NB4 (cell line): ENCODE data around the gene CEP85.

ENCODE experiments used
- POLR2A ChIP-seq: IDR thresholded peaks from 2 replicates; pipeline ENCODE4 v1.6.1; 2011; ENCODE audit warnings: mild to moderate bottlenecking; ENCODE audit not compliant: insufficient read length; ENCODE audit errors: extremely low read depth
- TF ChIP-seq, protein P1 (sequence below): IDR thresholded peaks from one replicate; pipeline ENCODE4 v1.5.1; 2012; ENCODE audit warnings: low read depth, low read length
- TF ChIP-seq, protein P2 (sequence below): IDR thresholded peaks from 2 replicates; pipeline ENCODE4 v1.6.1; 2011; ENCODE audit warnings: low read depth, low read length

DNA sequence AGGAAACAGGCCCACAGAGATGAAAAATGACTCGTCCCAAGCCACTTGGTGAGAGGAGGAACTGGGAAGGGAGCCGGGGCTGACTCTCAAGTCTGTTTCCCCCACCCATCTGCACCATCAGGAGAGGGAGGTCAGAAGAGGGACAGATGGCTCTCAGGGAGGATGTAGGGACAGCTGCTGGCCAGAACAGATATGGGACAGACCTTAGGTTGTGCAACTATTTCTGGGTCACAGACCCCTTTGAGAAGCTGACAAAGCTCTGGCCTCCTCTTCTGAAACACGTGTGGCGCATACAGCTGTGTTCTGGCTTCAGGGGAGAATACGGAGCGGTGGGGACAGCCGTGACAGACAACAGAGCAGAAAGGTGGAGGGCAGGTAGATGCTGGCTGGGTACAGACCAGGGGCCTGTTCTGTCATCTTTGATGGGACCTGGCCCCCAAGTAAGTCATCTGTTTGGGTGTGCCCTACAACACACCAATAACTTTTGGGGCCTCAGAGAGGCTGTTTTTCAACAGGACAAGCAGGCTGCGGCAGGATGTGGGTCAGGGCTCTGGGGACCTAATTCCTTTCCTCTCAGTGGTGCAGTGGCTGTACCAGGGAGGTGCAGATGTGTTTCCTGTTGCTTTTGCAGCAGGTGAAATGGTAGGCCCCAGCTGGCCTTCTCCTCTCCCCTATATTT is 53.2 kb downstream of the CEP85 start:
- TF ChIP-seq, protein P1, sequence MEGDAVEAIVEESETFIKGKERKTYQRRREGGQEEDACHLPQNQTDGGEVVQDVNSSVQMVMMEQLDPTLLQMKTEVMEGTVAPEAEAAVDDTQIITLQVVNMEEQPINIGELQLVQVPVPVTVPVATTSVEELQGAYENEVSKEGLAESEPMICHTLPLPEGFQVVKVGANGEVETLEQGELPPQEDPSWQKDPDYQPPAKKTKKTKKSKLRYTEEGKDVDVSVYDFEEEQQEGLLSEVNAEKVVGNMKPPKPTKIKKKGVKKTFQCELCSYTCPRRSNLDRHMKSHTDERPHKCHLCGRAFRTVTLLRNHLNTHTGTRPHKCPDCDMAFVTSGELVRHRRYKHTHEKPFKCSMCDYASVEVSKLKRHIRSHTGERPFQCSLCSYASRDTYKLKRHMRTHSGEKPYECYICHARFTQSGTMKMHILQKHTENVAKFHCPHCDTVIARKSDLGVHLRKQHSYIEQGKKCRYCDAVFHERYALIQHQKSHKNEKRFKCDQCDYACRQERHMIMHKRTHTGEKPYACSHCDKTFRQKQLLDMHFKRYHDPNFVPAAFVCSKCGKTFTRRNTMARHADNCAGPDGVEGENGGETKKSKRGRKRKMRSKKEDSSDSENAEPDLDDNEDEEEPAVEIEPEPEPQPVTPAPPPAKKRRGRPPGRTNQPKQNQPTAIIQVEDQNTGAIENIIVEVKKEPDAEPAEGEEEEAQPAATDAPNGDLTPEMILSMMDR: no peak
- TF ChIP-seq POLR2A: no peak
- TF ChIP-seq, protein P2, sequence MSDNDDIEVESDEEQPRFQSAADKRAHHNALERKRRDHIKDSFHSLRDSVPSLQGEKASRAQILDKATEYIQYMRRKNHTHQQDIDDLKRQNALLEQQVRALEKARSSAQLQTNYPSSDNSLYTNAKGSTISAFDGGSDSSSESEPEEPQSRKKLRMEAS: no peak; the same call in 1 of the 2 replicates
